Muscle layer of duodenum (tissue), 2 donors: ENCODE measurements around the gene MYL9.
A peak's percentile ranks its signal among the peaks of the same experiment; 100 is the strongest.

Source experiments
- H3K27ac ChIP-seq: one replicate; pipeline ENCODE4 v1.7.0; 2013; ENCODE audit warnings: mild to moderate bottlenecking, low read length
- H3K27me3 ChIP-seq: one replicate; pipeline ENCODE4 v1.7.0; 2013; ENCODE audit warnings: low read depth, mild to moderate bottlenecking, control low read depth, low read length
- H3K36me3 ChIP-seq, 2 donors: one replicate each; pipeline ENCODE4 v1.7.0; 2013; ENCODE audit warnings: low read length in 2 of 2, control low read depth in 1 of 2, mild to moderate bottlenecking in 1 of 2; ENCODE audit not compliant: insufficient read depth in 2 of 2, control insufficient read depth in 1 of 2
- H3K4me1 ChIP-seq, 2 donors: one replicate each; pipeline ENCODE4 v1.7.0; 2013; ENCODE audit warnings: low read length in 2 of 2, mild to moderate bottlenecking in 2 of 2, control low read depth in 1 of 2, moderate library complexity in 1 of 2; ENCODE audit not compliant: insufficient read depth in 2 of 2, control insufficient read depth in 1 of 2
- H3K4me3 ChIP-seq, 2 donors: one replicate each; pipeline ENCODE4 v1.7.0; 2013; ENCODE audit warnings: low read length in 2 of 2, low read depth in 1 of 2, mild to moderate bottlenecking in 1 of 2
- H3K9me3 ChIP-seq, 2 donors: one replicate each; pipeline ENCODE4 v1.7.0; 2013; ENCODE audit warnings: low read length in 2 of 2, control low read depth in 1 of 2, mild to moderate bottlenecking in 1 of 2; ENCODE audit not compliant: control insufficient read depth in 1 of 2
- donor health status: healthy.

MYL9 gene

DNA sequence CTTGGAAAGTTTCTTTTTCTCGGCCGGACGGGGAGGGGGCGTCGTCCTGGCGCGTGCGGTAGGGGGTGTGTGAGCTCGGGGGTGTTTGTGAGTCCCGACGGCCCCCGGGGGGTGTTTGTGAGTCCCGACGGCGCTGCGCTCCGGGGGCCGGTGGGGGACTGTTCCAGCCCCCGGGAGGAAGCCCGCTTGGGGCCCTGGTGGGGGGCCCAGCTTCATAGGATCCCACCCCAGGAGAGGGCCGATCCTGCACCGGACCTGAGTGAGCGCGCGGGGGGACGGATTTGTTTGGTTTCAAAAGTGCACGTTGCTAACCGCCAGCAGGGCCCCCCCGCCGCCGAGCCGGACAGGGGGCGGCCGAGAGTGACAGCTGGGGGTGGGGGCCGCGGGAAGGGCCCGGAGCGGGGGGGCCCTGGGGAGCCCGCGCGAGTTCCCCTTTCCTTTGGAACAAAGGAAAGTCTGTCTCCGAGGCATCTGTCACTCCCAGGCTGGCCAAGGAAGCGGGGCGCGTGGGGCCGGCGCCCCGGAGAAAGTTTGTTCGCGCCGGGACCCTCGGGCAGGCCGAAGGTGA, 32.6 kb downstream of the MYL9 start:
- no peak overlapping the region for H3K27ac ChIP-seq
- H3K9me3 ChIP-seq, result no peaks in the 10 kb centered on the region
- H3K4me1 ChIP-seq, result peaks cover 0 to 21% of the 10 kb centered on the region in 2 donors
- H3K27me3 ChIP-seq, result no peaks in the 10 kb centered on the region
- H3K4me3 ChIP-seq, result peak overlapping the region; percentile 26 to 77
- H3K36me3 ChIP-seq, result no peaks in the 10 kb centered on the region

DNA sequence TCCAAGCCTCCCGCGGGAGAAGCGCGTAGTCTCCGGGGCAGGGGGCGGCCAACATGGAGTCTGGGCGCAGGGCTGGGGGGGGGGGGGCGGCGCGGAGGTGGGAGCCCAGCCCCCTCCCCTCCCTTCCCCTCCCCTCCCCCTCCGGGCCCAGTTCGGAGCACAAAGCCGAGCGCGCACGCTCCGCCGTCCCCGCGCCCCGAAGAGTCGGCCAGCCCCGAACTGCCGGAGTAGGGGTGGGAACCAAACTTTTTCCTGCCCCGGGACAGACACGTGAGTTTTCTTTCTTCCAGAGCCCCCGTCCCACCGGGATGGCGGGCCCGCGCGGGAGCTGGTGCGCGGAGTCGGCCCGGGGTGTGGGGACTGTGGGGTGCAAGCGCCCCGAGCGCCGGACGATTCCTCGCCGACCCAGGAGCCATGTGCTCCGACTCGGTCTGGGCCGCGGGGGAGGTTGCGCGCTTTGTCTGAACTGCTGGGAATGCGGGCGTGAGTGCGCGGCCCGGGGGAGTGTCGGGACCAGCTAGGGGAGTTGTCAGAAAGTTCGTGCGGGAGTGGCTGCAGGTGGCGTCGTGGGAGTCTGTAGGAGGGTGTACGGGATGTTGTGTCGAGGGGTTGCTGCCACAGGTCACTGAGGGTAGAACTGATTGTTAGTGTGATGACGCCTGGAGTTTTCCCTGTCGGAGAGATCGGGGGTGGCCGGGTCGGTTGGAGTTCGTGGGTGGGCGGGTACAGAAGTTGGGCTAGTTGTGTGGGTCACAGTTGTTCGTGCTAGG, 33.2 kb downstream of the MYL9 start:
- Histone ChIP-seq H3K36me3 (peaks cover 3% of the 10 kb centered on the region in 2 donors), H3K9me3 (no peaks in the 10 kb centered on the region), H3K27ac (peak overlapping the region; percentile 31), H3K4me3 (peak overlapping the region; percentile 50 to 77), H3K4me1 (peaks cover 0 to 21% of the 10 kb centered on the region in 2 donors), H3K27me3 (no peaks in the 10 kb centered on the region)

- H3K27me3 ChIP-seq, result no peaks in the 10 kb centered on the region
- peaks cover 12 to 14% of the 10 kb centered on the region in 2 donors for H3K36me3 ChIP-seq
- no peak overlapping the region for H3K27ac ChIP-seq
- no peak overlapping the region for H3K4me3 ChIP-seq
- H3K4me1 ChIP-seq, result peaks cover 0 to 21% of the 10 kb centered on the region in 2 donors
- H3K9me3 ChIP-seq, result no peaks in the 10 kb centered on the region
Observed at GRCh38 chr20:36576081-36576445, 34.7 kb downstream of the MYL9 start.

GRCh38 chr20:36578356-36579041, 37.2 kb downstream of the MYL9 start:
- Histone ChIP-seq H3K4me1 (peaks cover 0 to 21% of the 10 kb centered on the region in 2 donors), H3K27ac (no peak overlapping the region), H3K9me3 (no peaks in the 10 kb centered on the region), H3K4me3 (no peak overlapping the region), H3K36me3 (peaks cover 20 to 25% of the 10 kb centered on the region in 2 donors), H3K27me3 (no peaks in the 10 kb centered on the region)

- H3K36me3 ChIP-seq, result peaks cover 20 to 25% of the 10 kb centered on the region in 2 donors
- peaks cover 0 to 15% of the 10 kb centered on the region in 2 donors for H3K4me1 ChIP-seq
- H3K9me3 ChIP-seq, result no peaks in the 10 kb centered on the region
- H3K4me3 ChIP-seq, result no peak overlapping the region
- no peak overlapping the region for H3K27ac ChIP-seq
- H3K27me3 ChIP-seq, result no peaks in the 10 kb centered on the region
Observed at GRCh38 chr20:36579996-36580545, 38.8 kb downstream of the MYL9 start.

DNA sequence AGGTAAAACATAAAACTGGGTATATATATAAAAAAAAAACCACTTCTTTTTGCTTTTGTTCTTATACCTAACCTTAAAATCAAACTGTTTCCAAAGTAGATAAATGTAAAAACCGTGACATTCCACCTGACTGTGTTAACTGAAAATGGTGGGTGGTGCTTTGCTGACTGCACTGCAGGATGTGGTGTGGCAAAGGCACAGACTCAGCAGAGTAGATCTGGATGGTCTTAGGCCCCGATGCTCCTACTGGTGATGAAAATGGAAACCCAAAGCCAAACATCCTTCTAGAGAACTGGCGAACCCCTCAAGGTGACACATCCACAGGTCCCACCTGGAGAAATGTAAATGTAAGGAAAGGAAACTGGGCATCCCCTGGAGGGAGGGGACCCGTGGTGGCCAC, 41.0 kb downstream of the MYL9 start:
- Histone ChIP-seq H3K27me3 (no peaks in the 10 kb centered on the region), H3K4me1 (no peaks in the 10 kb centered on the region), H3K36me3 (peaks cover 23 to 33% of the 10 kb centered on the region in 2 donors), H3K4me3 (no peak overlapping the region), H3K27ac (no peak overlapping the region), H3K9me3 (no peaks in the 10 kb centered on the region)

DNA sequence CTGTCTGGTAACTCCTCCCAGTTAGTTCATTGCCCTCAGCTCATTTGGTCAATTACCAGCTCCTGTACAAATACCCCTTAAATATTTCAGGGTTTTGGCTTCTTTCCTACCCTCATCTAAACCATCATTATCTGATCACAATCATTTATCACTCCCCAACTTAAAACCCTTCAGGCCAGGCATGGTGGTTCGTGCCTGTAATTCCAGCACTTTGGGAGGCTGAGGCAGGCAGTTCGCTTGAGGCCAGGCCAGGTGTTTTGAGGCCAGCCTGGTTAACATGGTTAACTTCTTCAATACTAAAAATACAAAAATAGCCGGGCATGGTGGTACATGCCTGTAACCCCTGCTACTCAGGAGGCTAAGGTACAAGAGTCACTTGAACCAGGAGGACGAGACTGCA, 41.5 kb downstream of the MYL9 start:
- Histone ChIP-seq H3K4me1 (no peaks in the 10 kb centered on the region), H3K4me3 (no peak overlapping the region), H3K36me3 (peaks cover 24 to 33% of the 10 kb centered on the region in 2 donors), H3K27me3 (no peaks in the 10 kb centered on the region), H3K9me3 (no peaks in the 10 kb centered on the region), H3K27ac (no peak overlapping the region)

DNA sequence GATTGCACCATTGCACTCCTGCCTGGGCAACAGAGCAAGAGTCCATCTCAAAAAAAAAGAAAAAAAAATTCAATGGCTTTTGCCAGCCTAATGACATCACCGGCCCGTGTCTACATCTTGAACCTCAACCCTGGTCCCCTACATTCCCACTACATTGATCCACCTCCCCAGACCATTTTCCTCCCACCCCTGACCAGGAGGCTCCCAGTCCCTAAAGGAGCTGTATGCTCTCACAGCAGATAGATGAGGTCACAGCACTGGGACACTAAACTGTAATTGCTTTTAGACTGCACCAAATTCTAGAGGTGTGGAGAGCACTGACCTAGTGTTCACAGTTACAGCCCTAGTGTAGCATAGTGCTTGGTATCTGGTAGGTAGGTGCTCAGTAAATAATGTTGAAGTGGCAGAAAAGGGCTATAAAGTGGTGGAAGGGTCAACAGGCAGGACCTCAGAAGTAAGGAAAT, 42.7 kb downstream of the MYL9 start:
- H3K27me3 ChIP-seq, result no peaks in the 10 kb centered on the region
- no peak overlapping the region for H3K4me3 ChIP-seq
- H3K36me3 ChIP-seq, result peaks cover 24 to 33% of the 10 kb centered on the region in 2 donors
- no peaks in the 10 kb centered on the region for H3K4me1 ChIP-seq
- no peak overlapping the region for H3K27ac ChIP-seq
- H3K9me3 ChIP-seq, result no peaks in the 10 kb centered on the region

DNA sequence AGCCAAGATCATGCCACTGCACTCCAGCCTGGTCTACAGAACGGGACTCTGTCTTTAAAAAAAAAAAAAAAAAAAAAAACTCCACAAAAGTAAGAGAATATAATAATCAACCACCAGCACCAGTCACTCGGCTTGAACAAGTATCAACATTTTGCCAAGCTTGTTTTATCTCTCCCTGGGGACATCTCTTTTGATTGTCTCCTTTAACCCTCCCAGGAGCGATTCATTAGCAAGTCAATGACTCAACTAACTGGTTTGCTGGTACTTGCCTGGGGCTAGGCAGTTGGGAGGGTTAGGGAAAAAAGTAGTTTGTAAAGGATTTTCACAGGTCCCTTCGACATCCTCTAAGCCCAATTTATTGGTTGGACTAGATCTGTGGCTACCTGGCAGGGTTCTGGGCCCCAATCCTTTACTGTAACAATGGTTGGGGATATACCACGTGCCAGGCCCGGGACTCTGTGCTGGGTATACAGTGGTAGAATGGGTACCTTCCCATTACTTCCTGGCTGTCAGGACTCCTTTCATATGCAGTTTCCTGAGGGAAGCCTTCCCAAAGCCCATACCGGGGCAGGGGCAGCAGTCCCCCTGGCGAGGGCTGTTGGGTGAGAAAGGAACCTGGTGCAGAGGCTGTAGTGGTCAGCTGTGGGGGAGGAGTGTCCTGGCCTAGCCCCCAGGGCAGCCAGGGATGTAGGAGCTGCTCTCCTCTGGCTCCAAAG, 44.2 kb downstream of the MYL9 start:
- no peak overlapping the region for H3K4me3 ChIP-seq
- H3K27me3 ChIP-seq, result no peaks in the 10 kb centered on the region
- no peaks in the 10 kb centered on the region for H3K9me3 ChIP-seq
- no peak overlapping the region for H3K27ac ChIP-seq
- H3K36me3 ChIP-seq, result peaks cover 14 to 22% of the 10 kb centered on the region in 2 donors
- no peaks in the 10 kb centered on the region for H3K4me1 ChIP-seq

- peaks cover 9 to 16% of the 10 kb centered on the region in 2 donors for H3K36me3 ChIP-seq
- no peaks in the 10 kb centered on the region for H3K9me3 ChIP-seq
- no peak overlapping the region for H3K27ac ChIP-seq
- H3K4me1 ChIP-seq, result no peaks in the 10 kb centered on the region
- no peaks in the 10 kb centered on the region for H3K27me3 ChIP-seq
- no peak overlapping the region for H3K4me3 ChIP-seq
Observed at GRCh38 chr20:36587388-36588070, 46.2 kb downstream of the MYL9 start.
